GM12875 (cell line): Measurements from ENCODE around the gene HS3ST4.

ENCODE experiments used
- H3K4me3 ChIP-seq: one replicate; pipeline ENCODE4 v1.5.1; 2011; ENCODE audit warnings: low read depth, low read length, control low read depth
- TF ChIP-seq, protein P1 (sequence below): IDR thresholded peaks from 2 replicates; pipeline ENCODE4 v1.5.1; 2011; ENCODE audit warnings: low read depth, mild to moderate bottlenecking, control low read depth, inconsistent platforms, low read length, moderate library complexity, borderline replicate concordance; ENCODE audit not compliant: insufficient read depth

HS3ST4 gene

DNA sequence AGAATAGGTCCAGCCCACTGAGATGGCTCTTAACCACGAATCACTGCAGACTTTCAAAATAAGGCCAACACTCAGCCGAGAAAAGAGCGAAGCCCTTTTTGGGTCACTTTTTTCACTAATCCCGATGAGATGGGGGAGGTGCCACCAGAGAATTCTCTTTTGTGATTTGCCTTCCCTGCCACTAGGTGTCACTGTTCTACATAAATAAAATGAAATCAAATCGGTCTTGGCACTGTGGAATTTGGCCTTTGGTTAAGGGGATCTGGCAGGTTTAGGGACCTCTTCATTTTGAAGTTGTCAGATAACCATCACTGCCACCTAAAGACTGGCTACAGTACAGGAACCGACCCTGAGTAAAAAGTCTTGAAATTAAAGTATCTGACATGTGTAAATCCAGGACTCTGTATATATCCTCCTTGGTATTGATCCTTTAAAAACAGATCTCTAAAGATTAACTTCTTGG lies 147.0 kb downstream of the HS3ST4 start:
- TF ChIP-seq, protein P1, sequence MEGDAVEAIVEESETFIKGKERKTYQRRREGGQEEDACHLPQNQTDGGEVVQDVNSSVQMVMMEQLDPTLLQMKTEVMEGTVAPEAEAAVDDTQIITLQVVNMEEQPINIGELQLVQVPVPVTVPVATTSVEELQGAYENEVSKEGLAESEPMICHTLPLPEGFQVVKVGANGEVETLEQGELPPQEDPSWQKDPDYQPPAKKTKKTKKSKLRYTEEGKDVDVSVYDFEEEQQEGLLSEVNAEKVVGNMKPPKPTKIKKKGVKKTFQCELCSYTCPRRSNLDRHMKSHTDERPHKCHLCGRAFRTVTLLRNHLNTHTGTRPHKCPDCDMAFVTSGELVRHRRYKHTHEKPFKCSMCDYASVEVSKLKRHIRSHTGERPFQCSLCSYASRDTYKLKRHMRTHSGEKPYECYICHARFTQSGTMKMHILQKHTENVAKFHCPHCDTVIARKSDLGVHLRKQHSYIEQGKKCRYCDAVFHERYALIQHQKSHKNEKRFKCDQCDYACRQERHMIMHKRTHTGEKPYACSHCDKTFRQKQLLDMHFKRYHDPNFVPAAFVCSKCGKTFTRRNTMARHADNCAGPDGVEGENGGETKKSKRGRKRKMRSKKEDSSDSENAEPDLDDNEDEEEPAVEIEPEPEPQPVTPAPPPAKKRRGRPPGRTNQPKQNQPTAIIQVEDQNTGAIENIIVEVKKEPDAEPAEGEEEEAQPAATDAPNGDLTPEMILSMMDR: peak; percentile 41; the same call in 1 of the 2 replicates
- no peak overlapping the region for H3K4me3 ChIP-seq

- no peak overlapping the region for H3K4me3 ChIP-seq
- TF ChIP-seq, protein P1: no peak
Measured at GRCh38 chr16:25841761-25842160, 150.0 kb downstream of the HS3ST4 start.

DNA sequence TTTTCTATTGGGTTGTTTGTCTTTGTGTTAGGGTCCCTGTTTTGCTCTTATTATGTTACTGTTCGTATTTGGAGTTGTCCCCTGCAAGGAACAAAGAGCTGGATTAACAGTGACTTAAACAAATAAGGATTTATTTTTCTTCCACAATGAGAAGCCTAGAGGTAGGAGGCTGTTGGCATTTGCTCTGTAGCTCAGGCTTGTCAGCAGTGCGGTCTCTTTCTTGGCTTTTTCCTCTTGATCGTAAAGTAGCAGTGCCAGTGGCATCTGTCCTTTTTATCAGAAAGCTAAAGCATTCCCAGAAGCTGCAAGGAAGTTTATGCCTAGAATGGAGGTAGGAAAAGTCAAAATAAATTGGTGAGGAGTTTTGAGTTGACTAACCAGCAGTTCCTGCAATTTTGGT lies 154.1 kb downstream of the HS3ST4 start:
- TF ChIP-seq, protein P1: no peak
- no peak overlapping the region for H3K4me3 ChIP-seq

DNA sequence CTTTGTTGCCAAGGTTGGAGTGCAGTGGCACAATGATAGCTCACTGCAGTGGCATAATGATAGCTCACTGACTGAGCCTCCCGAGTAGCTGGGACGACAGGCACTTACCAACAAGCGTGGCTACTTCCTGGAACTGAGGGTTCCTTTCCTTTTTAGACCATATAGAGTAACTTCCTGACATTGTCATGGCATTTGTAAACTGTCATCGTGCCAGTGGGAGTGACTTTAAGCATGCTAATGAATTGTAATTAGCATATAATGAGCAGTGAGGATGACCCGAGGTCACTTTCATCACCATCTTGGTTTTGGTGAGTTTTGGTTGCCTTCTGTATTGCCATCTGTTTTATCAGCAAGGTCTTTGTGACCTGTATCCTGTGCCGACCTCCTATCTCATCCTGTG lies 162.4 kb downstream of the HS3ST4 start:
- TF ChIP-seq, protein P1: no peak
- no peak overlapping the region for H3K4me3 ChIP-seq

- H3K4me3 ChIP-seq: no peak overlapping the region
- TF ChIP-seq, protein P1: no peak
Measured at GRCh38 chr16:25855063-25855462, 163.3 kb downstream of the HS3ST4 start.

DNA sequence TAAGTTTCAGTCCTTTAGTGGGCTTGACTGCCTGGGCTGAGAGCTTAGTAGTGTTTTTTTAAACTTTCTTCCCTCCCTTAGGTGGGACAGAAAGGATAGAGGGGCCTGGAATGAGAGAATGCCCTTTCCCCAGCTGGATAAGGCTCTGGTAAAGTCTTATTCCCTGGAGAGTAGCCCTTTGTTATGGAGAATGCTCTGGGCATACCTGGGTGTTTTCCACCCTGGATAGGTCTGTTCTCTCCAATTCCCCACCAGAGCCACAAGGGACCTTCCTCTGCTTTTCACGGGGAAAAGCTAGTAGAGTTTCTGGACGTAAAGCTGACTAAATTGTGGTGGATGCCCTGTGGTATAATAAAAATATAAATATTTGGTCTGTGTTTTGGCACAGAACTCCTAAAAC lies 164.1 kb downstream of the HS3ST4 start:
- no peak overlapping the region for H3K4me3 ChIP-seq
- TF ChIP-seq, protein P1: no peak

DNA sequence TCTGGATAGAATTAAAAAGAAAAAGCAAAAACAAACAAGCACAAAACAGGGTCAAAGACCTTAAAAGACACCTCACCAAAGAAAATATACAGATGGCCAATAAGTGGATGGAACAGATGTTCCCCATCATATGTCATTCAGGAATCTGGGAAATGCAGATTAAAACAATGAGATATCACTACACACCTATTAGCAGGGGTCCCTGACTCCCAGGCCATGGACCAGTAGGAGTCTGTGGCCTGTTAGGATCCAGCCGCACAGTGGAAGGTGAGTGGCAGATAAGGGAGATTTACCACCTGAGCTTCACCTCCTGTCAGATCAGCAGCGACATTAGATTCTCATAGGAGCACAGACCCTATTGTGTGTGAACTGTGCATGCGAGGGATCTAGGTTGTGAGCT lies 167.9 kb downstream of the HS3ST4 start:
- no peak overlapping the region for H3K4me3 ChIP-seq
- TF ChIP-seq, protein P1: no peak
